SHP77 (cell line): ENCODE data around the gene PRRC2B.
"Not testable (repeated sequence)": the region's sequence is repeated elsewhere in the genome, so short reads cannot be mapped to it uniquely, and the experiment has no call there.

ENCODE experiments used
- DNase-seq, 2 experiments: peaks; one replicate each; lab custom pipeline; 2025; lab: John Stamatoyannopoulos, UW

Gene PRRC2B

GRCh38 chr9:131434673-131435072, 40.8 kb downstream of the PRRC2B start:
- no peak for DNase-seq

DNA sequence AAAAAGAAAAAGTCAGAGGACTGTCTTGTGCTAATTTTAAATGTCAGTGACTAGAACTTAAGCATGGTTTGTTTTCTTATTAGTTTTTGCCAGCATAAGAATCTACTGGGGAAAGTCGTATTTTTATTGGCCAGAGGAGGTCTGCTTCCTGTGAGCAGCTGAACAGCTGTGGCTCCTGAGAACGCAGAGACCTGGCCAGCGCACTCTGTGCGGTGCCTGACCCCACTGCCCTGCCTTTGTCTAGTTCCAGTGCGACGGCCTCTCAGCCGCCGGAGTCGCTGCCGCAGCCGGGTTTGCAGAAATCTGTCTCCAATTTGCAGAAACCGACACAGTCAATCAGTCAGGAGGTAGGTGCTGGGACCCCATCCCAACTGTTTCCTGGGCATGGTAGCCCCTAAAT, 42.5 kb downstream of the PRRC2B start:
- DNase-seq, result no peak

DNA sequence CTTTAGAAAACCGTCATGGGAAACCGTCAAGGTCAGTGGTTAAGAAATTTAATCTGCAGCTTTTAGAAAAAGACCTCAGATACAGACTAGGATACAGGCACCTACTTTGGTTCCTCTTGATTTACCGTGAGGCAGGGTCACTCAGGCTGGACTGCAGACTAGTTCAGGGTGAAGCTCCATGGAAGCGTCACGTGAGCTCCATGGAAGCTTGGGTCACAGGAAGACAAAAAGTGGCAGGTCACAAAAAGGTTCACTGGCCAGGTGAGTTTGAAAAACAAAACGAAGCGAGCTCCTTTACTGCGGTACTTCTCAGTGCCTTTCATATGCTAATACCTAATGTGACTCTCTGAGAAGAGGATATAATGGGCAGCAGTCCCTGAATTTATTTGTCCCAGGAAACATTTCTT, 43.0 kb downstream of the PRRC2B start:
- no peak for DNase-seq

- DNase-seq, result no peak
These were observed 44.3 kb downstream of the PRRC2B start for GRCh38 chr9:131438190-131438589.

GRCh38 chr9:131439224-131439623, 45.3 kb downstream of the PRRC2B start:
- DNase-seq, result no peak

- no peak for DNase-seq
These were observed 47.6 kb downstream of the PRRC2B start for GRCh38 chr9:131441441-131441840.

DNA sequence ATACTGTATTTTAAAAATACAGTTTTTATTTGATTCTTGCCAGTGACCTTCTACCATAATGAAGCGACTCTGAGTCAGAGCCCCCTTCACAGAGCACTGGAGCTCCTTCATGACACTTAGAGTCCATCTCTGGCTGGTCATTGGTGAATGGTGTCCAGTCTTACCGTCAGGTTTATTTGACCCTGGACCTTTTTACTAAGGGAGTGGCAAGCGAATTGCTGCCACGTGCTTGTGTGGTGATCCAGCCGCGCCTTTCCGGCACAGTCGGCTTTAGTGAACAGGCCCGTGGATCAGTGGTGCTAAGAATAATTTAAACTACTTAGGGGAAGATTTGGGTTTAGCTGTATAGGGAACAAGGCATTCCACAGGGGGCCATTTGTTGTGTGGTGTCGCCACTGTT, 48.5 kb downstream of the PRRC2B start:
- no peak for DNase-seq

DNA sequence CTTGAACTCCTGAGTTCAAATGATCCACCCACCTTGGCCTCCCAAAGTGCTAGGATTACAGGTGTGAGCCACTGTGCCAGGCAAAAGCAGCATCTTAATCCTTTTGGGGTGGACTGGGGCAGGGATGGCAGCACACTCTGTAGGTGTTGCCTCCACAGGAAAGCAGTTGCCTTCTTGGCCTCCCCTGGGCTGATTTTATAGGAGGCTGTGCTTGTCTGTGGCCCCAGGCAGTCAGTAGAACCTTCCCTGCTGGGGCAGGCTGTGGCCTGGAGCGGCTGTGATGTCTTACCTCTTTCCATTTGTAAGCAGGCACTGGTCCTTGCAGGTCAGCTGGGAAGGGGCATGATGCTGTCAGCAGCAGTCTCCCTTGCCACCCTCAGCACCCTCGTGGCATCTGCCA, 49.8 kb downstream of the PRRC2B start:
- no peak for DNase-seq

DNA sequence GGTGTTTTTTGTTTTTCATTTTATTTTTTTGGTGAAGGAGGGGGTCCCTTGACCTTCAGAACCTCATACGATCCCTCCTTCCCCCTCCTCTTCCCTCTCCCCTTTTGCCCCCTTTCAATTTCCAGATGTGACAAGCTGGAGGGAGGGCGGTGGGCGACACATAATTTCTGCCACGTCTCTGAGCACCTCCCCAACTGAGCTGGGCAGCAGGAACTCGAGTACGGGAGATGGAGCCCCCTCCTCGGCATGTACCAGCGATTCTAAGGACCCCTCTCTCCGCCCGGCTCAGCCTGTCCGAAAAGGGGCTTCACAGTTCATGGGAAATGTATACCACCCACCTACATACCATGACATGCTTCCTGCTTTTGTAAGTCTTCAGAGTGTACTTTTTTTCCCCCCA, 52.4 kb downstream of the PRRC2B start:
- DNase-seq, result no peak

DNA sequence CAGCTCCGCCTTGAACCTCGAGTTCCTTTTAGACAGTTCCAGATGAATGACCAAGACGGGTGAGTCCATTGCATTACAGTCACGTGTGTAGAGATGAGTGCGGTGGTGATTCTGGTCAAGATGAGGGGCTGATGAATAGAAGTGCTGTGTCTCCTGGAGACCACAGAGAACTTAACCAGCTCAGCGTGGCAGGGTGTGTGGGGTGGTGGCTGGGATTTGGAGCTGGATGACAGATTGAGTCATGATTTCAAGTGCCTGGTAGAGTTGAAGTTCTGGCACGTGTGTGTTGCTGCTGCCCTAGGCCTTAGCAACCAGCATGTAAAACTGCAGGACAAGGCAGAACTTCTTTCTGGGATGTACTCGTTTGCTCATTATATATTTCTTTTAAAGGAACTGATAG, 53.3 kb downstream of the PRRC2B start:
- DNase-seq, result no peak

GRCh38 chr9:131447600-131447999, 53.7 kb downstream of the PRRC2B start:
- DNase-seq, result no peak

- no peak for DNase-seq
These were observed 54.9 kb downstream of the PRRC2B start for GRCh38 chr9:131448818-131449217.

GRCh38 chr9:131449276-131449675, 55.4 kb downstream of the PRRC2B start:
- DNase-seq, result no peak

DNA sequence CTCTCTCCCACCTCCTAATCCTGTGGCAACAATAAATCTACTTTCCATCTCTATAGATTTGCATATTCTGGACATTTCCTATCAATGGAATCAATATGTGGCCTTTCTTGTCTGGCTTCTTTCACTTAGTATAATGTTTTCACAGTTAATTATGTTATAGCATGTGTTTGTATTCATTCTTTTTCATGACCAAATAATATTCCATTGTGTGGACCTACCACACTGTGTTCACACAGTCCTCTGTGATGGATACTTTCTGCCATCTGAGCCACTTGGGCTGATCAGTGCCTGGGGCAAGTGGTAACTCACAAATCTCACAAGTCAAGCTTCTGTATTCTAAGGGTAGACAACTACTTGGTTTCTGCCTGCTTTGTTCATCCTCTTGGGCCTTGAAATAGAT, 60.1 kb downstream of the PRRC2B start:
- no peak for DNase-seq

DNA sequence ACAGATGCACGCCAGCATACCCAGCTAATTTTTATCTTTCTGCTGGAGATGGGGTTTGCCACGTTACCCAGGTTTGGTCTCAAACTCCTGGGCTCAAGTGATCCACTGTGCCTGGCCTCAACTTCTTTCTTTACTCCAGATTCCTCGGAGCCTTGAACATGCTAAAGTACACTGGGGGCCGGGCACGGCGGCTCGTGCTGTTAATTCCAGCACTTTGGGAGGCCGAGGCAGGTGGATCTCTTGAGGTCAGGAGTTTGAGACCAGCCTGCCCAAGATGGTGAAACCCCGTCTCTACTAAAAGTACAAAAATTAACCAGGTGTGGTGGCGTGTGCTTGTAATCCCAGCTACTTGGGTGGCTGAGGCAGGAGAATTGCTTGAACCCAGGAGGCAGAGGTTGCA, 61.8 kb downstream of the PRRC2B start:
- DNase-seq, result not testable (repeated sequence)

DNA sequence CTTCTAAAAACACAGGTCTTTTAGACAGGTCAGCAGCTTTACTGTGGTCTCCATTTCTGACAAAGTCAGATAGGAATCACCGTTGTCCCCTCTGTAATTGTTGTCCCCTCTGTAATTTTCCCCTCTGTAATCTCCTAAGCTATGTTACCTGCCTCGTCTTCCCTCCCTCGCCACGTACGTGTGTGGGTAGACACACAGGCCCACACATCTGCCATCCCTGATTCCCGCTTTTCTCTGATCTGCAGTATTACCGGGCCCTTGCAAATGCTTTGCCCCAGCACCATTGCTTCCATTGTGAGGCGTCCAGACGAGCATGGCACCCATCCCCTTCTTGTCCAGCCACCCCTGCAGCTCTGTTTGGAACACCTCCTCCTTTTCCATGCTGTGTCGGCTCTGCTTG, 63.9 kb downstream of the PRRC2B start:
- no peak for DNase-seq

- no peak for DNase-seq
These were observed 65.2 kb downstream of the PRRC2B start for GRCh38 chr9:131459056-131459455.

- no peak for DNase-seq
These were observed 67.3 kb downstream of the PRRC2B start for GRCh38 chr9:131461166-131461565.

GRCh38 chr9:131464354-131465000, 70.6 kb downstream of the PRRC2B start:
- no peak for DNase-seq

GRCh38 chr9:131465401-131465800, 71.5 kb downstream of the PRRC2B start:
- no peak for DNase-seq

DNA sequence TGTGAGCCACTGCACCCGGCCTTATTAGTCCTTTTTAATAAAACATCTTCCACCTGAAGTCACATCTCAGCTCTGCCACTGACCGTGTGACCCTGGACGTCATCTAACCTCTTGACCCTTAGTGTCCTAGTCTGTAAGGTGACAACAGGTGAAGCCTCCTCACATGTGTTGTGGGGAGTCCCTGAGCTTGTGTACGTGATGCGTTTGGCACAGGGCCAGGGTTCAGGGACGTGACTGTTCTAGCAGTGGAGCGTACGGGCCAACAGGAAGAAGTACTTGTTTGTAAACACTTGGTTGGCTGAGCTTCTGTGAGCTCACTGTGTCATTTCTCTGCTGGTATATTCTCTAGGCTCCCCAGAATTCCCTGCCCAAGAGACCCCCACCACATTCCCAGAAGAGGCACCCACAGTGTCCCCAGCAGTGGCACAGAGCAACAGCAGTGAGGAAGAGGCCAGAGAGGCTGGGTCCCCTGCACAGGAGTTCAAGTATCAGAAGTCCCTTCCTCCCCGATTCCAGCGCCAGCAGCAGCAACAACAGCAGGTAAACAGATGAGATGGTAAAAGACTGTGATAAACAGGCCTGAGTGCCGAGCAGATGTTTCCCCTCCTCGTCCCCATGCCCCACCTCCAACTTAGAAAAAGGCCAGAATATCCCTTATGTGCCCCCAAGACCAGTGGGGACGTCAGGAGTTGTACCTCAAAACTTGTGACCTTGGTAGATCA, 73.5 kb downstream of the PRRC2B start:
- no peak for DNase-seq

- no peak for DNase-seq
These were observed 74.1 kb downstream of the PRRC2B start for GRCh38 chr9:131468031-131468430.

- DNase-seq, result no peak
These were observed 75.5 kb downstream of the PRRC2B start for GRCh38 chr9:131469356-131469755.

DNA sequence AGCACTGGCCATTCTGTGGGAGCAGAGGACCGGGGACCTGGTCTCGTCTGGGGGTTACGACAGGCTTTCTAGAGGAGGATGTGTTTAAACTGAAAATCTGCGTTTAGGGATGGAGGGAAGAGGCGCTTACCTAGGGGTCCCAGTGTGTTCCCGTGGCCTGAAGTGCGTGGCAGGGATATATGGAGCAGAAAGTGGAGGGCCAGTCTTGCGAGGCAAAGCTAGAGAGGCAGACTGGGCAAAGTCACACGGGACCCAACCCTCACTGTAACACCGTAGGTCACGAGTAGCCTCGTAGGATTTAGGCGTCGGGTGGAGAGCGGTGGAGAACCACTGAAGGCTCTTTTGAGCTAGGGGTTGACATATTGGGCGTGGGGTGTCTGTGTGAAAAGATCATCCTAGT, 76.1 kb downstream of the PRRC2B start:
- DNase-seq, result no peak
